Activated T-helper 17 cell treated with anti-CD3 and anti-CD28 coated beads, Interleukin-2, amount 50 U/mL, for 72 hours (primary cell): ENCODE results near the gene YARS1. TPM values are rescaled to one million over a fixed set of nuclear protein-coding genes. Genes with fewer than 3 reads are reported as not detected.

Experiments used
- ATAC-seq: fragments of 150-1000 bp; cut with Tn5 transposase; replicated peaks from 2 replicates; pipeline ENCODE4 v1.10.0; 2021; ENCODE audit warnings: mild to moderate bottlenecking, moderate library complexity
- H3K27ac Mint-ChIP-seq: one replicate; pipeline ENCODE4 v1.8.0; 2022; ENCODE audit warnings: mixed read lengths
- H3K27me3 Mint-ChIP-seq: one replicate; pipeline ENCODE4 v1.8.0; 2022; ENCODE audit warnings: mixed read lengths
- H3K36me3 Mint-ChIP-seq: one replicate; pipeline ENCODE4 v1.8.0; 2022; ENCODE audit warnings: low read depth, mild to moderate bottlenecking, mixed read lengths
- H3K4me1 Mint-ChIP-seq: one replicate; pipeline ENCODE4 v1.8.0; 2022; ENCODE audit warnings: mixed read lengths
- H3K4me3 Mint-ChIP-seq: one replicate; pipeline ENCODE4 v1.8.0; 2022; ENCODE audit warnings: mild to moderate bottlenecking, mixed read lengths
- H3K9me3 Mint-ChIP-seq: one replicate; pipeline ENCODE4 v1.8.0; 2022; ENCODE audit warnings: mixed read lengths
- total RNA-seq, 2 donors: library from RNA; stranded (reverse); gene quantifications; one replicate each; pipeline ENCODE4 v1.2.3, GENCODE V29; 2022

The YARS1 gene
- total RNA-seq, 2 donors from 2014 or later = 101 to 176 TPM

DNA sequence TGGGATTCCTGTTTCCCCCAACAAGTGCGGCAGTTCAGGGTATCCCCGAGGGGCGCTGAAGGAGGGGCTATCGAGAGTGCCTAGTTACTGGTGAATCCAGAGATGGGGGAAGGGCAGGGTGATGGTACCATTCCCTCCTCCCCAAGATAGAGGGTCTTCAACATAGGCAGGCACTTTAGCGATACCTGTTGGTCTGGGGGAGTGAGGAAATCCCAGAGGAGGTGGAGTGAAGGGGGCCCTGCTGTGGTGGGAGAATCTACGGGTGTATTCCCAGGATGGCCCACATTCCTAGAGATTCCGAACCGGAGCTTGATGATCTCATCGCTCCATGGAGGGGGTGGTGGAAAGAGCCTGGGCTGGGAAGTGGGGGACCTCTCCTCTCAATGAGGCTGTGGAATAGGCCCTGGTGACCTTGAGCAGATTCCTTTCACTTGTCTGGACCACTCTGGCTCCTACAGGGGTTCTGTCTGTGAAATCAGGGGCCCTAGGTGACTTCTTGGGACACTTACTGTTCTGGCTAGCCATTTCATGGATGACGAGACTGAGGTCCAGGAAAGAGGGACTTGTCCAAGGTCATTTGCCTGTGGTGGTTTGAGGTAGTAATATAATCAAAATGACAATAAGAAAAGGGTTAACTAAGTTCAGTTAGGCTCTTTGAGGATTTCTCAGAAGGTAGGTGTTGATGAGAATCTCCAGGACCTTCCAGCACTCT, 61.9 kb downstream of the YARS1 start:
- peaks cover 7% of the 10 kb centered on the region for H3K27me3 Mint-ChIP-seq
- no peak for ATAC-seq

DNA sequence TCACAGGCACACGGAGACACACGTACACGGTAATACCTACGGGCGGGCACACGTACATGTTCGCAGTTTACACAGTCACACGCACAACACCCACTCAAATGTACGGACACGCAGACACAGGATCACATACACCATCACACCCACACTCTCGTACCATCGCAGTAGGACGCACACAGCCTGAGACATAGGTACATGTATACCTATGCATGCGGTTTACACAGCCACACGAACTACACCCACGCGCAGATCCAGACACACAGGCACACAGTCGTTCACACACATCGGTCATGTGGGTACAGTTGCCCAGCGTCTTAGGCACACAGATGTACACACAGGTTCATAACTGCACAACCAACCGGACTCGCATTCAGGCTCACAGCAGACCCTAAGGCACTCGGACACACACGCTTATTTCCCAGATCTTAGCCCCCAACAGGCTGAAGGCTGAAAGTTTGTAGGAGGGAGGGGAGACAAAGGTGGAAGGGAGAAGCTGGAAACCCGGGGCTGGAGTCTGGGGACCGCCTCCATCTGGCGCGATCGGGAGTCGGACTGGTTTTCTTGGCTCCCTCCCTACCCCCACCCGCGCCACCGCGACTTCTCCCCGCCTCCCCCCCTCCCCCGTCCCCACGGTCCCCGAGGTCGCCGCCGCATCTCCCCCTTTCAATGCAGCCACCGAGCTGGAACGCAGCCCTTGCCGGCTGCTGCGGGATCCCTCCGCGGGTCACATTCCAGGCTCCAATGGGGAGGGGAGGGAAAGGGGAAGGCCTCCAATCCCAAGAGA, 62.7 kb downstream of the YARS1 start:
- peaks cover 6% of the 10 kb centered on the region for H3K4me1 Mint-ChIP-seq
- no peaks in the 10 kb centered on the region for H3K36me3 Mint-ChIP-seq
- peaks cover 7% of the 10 kb centered on the region for H3K27me3 Mint-ChIP-seq
- peak; percentile 78 for ATAC-seq
- peak overlapping the region; percentile 11 for H3K27ac Mint-ChIP-seq
- H3K9me3 Mint-ChIP-seq = no peaks in the 10 kb centered on the region
- H3K4me3 Mint-ChIP-seq = peak overlapping the region; percentile 60

More for the DNA sequence above, 61.9 kb downstream of the YARS1 start:
- no peaks in the 10 kb centered on the region for H3K36me3 Mint-ChIP-seq
- no peak overlapping the region for H3K27ac Mint-ChIP-seq
- no peaks in the 10 kb centered on the region for H3K9me3 Mint-ChIP-seq
- H3K4me3 Mint-ChIP-seq = no peak overlapping the region
- peaks cover 11% of the 10 kb centered on the region for H3K4me1 Mint-ChIP-seq

DNA sequence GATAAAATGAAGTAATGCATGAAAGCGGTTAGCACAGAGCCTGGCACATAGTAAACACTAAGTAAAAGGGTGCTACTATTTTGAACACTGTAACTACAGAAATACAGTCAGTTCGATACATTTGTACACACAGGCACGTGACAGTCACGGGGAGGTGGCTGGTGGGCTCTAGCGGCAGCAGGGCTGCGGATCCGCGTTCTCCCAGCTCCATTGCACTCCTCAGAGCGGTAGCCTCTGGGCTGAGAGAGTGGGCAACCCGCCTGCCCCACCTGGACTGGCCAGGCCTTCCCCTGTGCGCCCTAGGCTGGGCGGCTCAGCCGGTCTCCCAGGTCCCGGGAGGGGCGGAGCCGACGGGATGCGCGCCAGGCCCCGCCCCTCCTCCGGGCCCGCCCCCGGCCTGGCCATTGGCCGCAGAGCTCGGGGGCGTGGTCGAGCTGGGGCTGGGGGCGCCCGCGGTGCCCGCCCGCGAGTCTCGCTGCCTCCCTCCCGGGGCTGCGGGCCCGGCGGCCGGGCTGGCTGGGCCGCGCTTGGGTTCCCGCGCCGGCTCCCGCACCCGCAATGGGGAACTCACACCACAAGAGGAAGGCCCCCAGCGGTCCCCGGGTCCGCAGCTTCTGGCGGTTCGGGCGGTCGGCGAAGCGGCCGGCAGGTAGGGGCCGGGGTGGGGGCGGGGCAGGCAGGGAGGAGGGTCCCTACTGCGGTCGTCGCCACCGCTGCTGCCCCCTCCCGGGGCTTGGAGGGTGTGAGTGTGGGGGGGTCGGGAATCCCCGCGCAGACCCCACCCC, 63.4 kb downstream of the YARS1 start:
- H3K9me3 Mint-ChIP-seq = no peaks in the 10 kb centered on the region
- H3K4me1 Mint-ChIP-seq = peaks cover 5% of the 10 kb centered on the region
- peak overlapping the region; percentile 60 for H3K4me3 Mint-ChIP-seq
- peaks cover 7% of the 10 kb centered on the region for H3K27me3 Mint-ChIP-seq
- peak; percentile 90 for ATAC-seq
- H3K27ac Mint-ChIP-seq = peak overlapping the region; percentile 11
- no peaks in the 10 kb centered on the region for H3K36me3 Mint-ChIP-seq

DNA sequence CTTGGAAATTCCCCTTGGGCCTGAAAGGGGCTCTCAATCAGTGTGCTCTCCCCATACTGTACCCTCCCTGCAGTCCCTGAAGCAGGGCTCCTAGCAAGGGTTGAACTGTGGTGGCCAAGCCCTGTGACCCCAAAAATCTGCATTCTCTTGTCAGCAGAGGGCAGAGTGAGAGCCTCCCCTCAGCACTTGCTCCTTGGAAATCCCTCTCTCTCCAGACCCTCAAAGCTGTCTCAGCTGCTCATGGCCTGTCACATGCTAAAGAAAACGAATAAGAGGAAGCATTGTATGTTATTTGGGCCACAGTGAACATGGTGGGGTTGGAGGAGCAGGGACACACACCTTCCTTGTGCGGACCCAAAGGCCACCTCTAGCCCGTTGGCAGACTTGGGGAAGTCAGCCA, 67.4 kb downstream of the YARS1 start:
- Mint-ChIP-seq H3K36me3 (no peaks in the 10 kb centered on the region), H3K27me3 (peaks cover 7% of the 10 kb centered on the region), H3K4me3 (no peak overlapping the region), H3K27ac (no peak overlapping the region), H3K4me1 (peaks cover 5% of the 10 kb centered on the region), H3K9me3 (no peaks in the 10 kb centered on the region)
- ATAC-seq = no peak

DNA sequence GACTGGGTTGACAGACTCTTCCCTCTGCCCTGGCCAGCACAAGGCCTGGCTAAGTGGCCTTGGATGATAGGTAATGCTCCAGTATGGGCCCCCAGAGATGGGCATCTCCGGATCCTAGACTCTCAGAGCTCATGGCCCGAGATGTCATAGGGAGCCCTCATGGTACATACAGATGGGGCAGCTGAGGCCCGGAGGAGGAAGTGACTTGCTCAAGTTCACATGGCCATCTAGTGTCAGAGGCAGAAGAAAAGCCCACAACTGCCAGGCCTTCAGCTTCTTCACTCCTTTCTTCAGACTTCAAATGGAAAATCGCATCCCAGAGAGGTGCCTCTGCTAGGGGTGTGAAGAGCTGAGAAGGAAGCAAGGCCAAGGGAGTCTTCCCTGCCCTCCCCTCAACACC, 67.8 kb downstream of the YARS1 start:
- H3K27me3 Mint-ChIP-seq = peaks cover 6% of the 10 kb centered on the region
- no peak for ATAC-seq
- no peaks in the 10 kb centered on the region for H3K36me3 Mint-ChIP-seq

DNA sequence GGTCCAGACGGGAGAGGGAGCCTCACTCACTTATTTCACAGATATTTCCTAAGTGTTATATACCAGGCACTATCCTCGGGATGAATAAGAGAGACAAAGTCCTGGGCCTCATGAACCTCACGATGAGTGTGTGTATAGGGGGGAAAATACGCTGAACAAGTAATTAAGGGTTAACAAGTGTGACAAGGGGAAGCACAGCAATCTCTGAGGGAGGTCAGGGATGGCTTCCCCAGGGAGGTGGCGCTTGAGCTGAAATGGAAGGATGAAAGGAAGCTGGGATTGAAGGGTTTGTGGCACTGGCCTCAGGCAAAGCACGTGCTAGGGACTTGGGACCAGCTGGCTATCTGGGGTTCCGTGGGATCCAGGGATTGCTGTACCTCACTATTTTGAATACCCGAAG, 68.2 kb downstream of the YARS1 start:
- no peaks in the 10 kb centered on the region for H3K4me1 Mint-ChIP-seq
- no peaks in the 10 kb centered on the region for H3K9me3 Mint-ChIP-seq
- H3K27ac Mint-ChIP-seq = no peak overlapping the region
- ATAC-seq = no peak
- H3K36me3 Mint-ChIP-seq = no peaks in the 10 kb centered on the region
- H3K27me3 Mint-ChIP-seq = peaks cover 6% of the 10 kb centered on the region
- H3K4me3 Mint-ChIP-seq = no peak overlapping the region

More for the DNA sequence above, 67.8 kb downstream of the YARS1 start:
- no peak overlapping the region for H3K4me3 Mint-ChIP-seq
- no peak overlapping the region for H3K27ac Mint-ChIP-seq
- H3K9me3 Mint-ChIP-seq = no peaks in the 10 kb centered on the region
- H3K4me1 Mint-ChIP-seq = peaks cover 2% of the 10 kb centered on the region

DNA sequence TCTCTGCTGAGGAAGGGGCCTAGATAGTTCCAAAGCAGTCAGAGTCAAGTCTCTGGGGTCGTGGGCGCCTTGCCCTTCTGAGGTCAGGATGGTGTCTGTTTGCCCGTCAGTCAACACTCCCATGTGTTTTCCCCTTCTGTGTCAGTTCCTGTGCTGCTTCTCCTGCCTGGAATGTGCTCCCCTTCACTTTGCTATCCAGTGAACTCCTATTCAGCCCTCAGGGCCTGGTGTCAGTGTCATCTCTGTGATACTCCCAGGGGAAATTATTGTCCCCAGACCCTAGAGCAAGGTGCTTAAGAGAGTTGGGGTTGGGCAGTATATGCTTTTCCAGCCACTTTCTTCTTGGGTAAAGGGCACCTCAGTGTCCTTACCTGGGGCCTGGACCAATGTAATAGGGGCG, 68.8 kb downstream of the YARS1 start:
- Mint-ChIP-seq H3K27me3 (peaks cover 6% of the 10 kb centered on the region), H3K9me3 (no peaks in the 10 kb centered on the region), H3K4me3 (no peak overlapping the region), H3K27ac (no peak overlapping the region), H3K36me3 (no peaks in the 10 kb centered on the region), H3K4me1 (no peaks in the 10 kb centered on the region)
- no peak for ATAC-seq

DNA sequence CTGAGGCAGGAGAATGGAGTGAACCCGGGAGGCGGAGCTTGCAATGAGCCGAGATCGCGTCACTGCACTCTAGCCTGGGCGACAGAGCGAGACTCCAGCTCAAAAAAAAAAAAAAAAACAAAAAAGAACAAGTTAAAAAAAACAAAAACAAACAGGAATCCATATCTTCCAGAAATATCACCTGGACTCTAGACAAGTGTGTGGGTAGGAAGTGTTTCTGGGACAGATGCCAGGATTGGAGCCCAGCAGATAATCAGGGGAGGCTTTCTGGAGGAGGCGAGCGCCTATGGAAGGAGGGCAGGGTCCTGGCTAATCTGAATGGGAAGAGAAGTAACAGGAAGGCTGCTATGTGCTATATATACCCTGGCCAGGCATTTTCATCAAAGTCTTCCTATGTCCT, 71.0 kb downstream of the YARS1 start:
- no peak for ATAC-seq
- peaks cover 4% of the 10 kb centered on the region for H3K27me3 Mint-ChIP-seq
- H3K9me3 Mint-ChIP-seq = no peaks in the 10 kb centered on the region
- H3K36me3 Mint-ChIP-seq = no peaks in the 10 kb centered on the region
- no peaks in the 10 kb centered on the region for H3K4me1 Mint-ChIP-seq
- no peak overlapping the region for H3K27ac Mint-ChIP-seq
- no peak overlapping the region for H3K4me3 Mint-ChIP-seq

DNA sequence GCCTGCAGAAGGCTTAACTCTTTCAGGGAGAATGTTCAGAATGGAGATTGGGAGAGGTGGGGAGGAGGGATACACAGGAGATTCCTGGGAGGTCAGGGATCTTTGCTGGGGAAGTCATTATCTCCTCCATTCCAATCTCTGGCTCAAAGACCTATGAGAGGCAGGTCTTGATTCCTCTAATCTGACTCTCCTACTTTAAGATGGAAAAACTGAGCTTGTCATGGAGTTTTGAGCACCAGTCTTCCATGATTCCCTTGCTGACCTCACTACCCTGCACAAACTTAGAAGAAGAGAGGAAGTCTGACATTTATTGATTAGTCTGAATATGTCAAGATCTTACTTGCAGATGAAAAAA, 73.1 kb downstream of the YARS1 start:
- ATAC-seq = no peak
- no peak overlapping the region for H3K27ac Mint-ChIP-seq

DNA sequence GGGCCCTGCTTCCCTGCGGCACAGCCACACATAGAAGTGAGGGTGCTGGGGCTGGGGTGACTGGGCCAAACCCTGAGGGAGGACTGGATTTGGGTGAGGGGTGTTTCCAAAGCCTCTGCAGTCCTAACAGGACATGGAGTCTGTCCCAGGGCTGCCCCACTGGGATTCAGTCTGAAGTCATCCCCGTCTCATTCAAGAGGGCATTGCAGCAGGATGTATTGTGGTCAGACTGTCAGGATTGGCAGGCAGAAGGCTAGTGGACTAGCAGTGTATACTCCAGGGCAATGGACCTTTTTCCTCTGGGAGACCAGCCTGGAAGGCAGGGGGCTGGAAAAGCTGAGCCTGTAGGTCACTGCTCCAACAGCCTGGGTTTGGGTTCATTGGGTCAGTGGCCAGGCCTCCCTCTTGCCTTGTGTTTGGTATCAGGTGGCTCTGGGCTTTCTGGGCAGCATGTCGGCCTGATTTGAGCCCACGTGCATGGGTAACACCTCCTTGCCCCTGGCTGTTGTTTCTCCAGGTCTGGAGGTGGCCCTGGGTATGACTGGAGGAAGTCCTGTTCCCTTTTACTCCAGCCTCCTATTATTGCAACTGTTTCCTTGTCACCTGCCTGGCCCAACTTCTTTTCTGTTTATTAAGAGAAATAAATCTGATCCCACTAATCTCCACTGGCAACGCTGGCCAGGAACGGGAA, 73.6 kb downstream of the YARS1 start:
- H3K36me3 Mint-ChIP-seq = no peaks in the 10 kb centered on the region
- H3K27me3 Mint-ChIP-seq = peaks cover 8% of the 10 kb centered on the region
- no peaks in the 10 kb centered on the region for H3K4me1 Mint-ChIP-seq
- no peaks in the 10 kb centered on the region for H3K9me3 Mint-ChIP-seq
- ATAC-seq = no peak
- H3K4me3 Mint-ChIP-seq = no peak overlapping the region
- no peak overlapping the region for H3K27ac Mint-ChIP-seq

More for the DNA sequence above, 73.1 kb downstream of the YARS1 start:
- Mint-ChIP-seq H3K4me1 (no peaks in the 10 kb centered on the region), H3K36me3 (no peaks in the 10 kb centered on the region), H3K9me3 (no peaks in the 10 kb centered on the region), H3K27me3 (peaks cover 8% of the 10 kb centered on the region), H3K4me3 (no peak overlapping the region)

DNA sequence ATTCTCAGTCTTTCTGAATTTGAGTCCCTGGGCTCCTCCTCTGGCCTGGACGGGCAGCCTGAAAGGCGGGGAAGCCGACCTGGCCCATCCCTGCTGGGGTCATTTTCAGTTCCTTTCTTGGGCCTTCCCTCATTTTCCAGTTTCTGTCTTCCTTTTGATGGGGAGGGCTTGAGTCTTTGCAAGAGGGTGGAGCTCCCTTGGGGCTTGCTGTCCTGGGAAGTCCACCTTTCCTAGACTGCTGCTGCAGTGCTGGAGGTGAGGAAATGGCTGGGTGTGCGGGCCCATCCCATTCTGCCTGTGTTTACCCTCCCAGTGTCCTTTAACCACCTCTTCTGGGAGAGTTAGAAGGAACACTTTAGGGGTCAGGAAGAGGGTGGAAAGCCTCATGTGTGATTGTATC, 74.2 kb downstream of the YARS1 start:
- Mint-ChIP-seq H3K4me3 (peak overlapping the region; percentile 44), H3K9me3 (no peaks in the 10 kb centered on the region), H3K27ac (no peak overlapping the region), H3K36me3 (no peaks in the 10 kb centered on the region), H3K27me3 (peaks cover 8% of the 10 kb centered on the region), H3K4me1 (no peaks in the 10 kb centered on the region)
- no peak for ATAC-seq

DNA sequence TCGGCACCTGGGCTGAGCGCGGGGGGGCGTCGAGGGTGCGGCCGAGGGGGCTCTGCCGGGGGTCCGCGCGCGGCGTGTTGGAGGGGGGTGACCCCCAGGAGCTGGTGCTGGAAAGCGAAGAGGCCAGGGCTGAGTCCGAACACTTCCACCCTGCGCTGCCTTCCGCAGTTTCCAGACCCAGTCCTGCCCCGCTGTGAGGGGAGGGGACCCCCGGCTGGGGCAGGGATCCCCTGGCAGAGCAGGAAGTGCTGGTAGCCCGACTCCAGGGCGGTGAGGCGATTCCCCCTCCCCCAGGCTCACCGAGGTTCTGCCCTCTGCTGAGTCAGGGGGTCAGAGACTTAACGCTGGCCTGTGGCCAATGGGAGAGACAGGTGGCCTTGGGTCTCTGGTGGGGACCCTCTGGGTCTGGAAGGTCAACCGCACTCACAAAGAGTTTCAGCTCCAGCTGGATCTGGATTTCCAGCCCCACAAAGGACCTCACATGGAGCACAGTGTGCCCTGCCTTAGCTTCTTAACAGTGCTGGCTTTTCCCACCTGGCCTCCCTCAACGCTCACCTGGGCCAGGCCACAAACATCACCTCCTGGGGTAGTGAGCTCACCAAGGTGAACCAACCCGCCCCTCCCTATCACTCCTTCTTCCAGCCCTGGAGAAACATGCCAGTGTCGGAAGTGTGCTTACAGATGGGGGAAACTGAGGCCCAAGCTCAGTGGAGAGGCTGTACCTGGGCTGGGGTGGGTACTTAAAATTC, 74.8 kb downstream of the YARS1 start:
- ATAC-seq = no peak
- Mint-ChIP-seq H3K9me3 (no peaks in the 10 kb centered on the region), H3K36me3 (no peaks in the 10 kb centered on the region), H3K4me1 (no peaks in the 10 kb centered on the region), H3K27me3 (peaks cover 8% of the 10 kb centered on the region), H3K27ac (no peak overlapping the region), H3K4me3 (peak overlapping the region; percentile 44)

DNA sequence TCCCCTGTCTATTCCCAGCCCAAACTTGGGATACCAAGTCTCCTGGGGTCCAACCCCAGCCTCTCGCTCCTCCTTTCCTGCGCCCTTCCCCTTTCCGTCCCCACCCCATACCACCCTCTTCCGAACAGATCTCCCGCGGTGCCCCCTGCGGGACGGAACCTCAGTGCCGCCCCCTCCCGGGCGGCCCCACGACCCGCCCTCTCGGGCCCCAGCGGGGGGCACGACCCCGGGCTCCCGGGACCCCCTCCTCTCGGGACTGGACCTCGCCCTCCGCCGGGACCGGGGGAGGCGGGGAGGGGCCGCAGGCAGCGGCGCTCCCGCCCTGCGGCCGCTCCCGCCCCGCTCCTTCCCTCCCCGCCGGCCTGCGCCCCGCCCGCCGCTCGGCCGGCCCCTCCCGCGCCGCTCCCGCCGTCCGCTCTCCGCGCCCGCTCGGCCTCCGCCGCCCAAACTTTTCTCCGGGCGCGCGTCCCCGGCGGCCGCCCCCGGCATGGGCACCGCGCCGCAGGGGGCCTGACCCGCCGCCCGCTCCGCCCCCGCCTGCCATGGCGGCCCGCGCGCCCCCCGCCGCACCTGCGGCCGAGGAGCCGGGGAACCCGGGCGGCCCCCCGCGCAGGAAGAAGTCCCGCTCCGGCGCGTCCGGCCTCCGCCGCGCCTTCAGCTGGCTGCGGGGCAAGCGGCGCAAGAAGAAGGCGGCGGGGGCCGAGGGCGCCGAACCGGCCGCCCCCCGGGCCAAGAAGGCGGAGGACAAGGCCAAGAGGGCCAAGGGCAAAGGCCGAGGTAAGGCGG, 75.6 kb downstream of the YARS1 start:
- H3K27ac Mint-ChIP-seq = no peak overlapping the region
- no peak for ATAC-seq
- H3K4me1 Mint-ChIP-seq = no peaks in the 10 kb centered on the region
- peak overlapping the region; percentile 63 for H3K4me3 Mint-ChIP-seq
- peaks cover 12% of the 10 kb centered on the region for H3K27me3 Mint-ChIP-seq
- H3K36me3 Mint-ChIP-seq = no peaks in the 10 kb centered on the region
- H3K9me3 Mint-ChIP-seq = no peaks in the 10 kb centered on the region
